K562 (cell line): ENCODE results near the gene MYH9. TPM values are rescaled to one million over a fixed set of nuclear protein-coding genes. Genes with fewer than 3 reads are reported as not detected.

Experiments
- MITF ChIP-seq: IDR thresholded peaks from 2 replicates; pipeline ENCODE4 v1.6.1; 2014; ENCODE audit warnings: antibody characterized with exemption
- PBX2 ChIP-seq, 2 experiments: IDR thresholded peaks in 1 of 2; conservative IDR thresholded peaks in 1 of 2; 2 replicates each; pipeline ENCODE4 v1.6.1; 2016; ENCODE audit warnings: low read depth in 2 of 2, mild to moderate bottlenecking in 1 of 2, missing compliant biosample characterization in 1 of 2, missing genetic modification characterization in 1 of 2, moderate library complexity in 1 of 2
- ZNF592 ChIP-seq: fragments of 450-650 bp; IDR thresholded peaks from 2 replicates; pipeline ENCODE4 v1.6.1; 2017; ENCODE audit warnings: antibody characterized with exemption, mild to moderate bottlenecking
- polyA plus RNA-seq, 8 experiments: library from polyadenylated mRNA; depleted of rRNA in 4 of 8; stranded (reverse) in 5 of 8; unstranded in 3 of 8; fragments of >200 nt; fragmentation: Nextera tagmentation in 2 of 8; fragmentation: Illumina TruSeq in 1 of 8; extraction: Ambion mirVana in 2 of 8; extraction: Trizol in 1 of 8; gene quantifications; 2 replicates each; pipeline versions ENCODE4 v1.2.1 to v1.2.3, GENCODE V29; 2011 to 2014; ENCODE audit warnings: inconsistent platforms in 1 of 8, missing spikeins in 1 of 8
- total RNA-seq, 7 experiments: library from RNA; depleted of rRNA in 6 of 7; stranded (reverse); fragments of >200 nt in 6 of 7; fragmentation: Illumina TruSeq in 2 of 7; extraction: Trizol in 2 of 7; gene quantifications; 2 replicates each; pipeline versions ENCODE4 v1.2.1 to v1.2.3, GENCODE V29; 2011 to 2021; ENCODE audit warnings: low replicate concordance in 1 of 7

MYH9 gene
- total and polyA plus RNA-seq, 9 of the 15 experiments (the other 6 are each of a cell fraction or from before 2014, with no cell fraction given), result 0.71 to 111 (median 24.6) TPM

GRCh38 chr22:36348760-36349159, 39.0 kb downstream of the MYH9 start (continued):
- TF ChIP-seq ZNF592 (no peak), PBX2 (CRISPR knock-in tag; IDR thresholded peaks at IDR 0.05; ENCODE audit: low read depth) (no peak), PBX2 (tag; conservative IDR thresholded peaks at IDR 0.05; ENCODE audit: low read depth) (no peak), MITF (no peak)
